IPS-15b (cell line): ENCODE data around the gene BAZ2B.

Experiments
- H3K27me3 ChIP-seq: one replicate; pipeline ENCODE4 v1.6.1; 2013; ENCODE audit warnings: low read length; ENCODE audit not compliant: control insufficient read depth, insufficient read depth
- H3K36me3 ChIP-seq: one replicate; pipeline ENCODE4 v1.6.1; 2013; ENCODE audit warnings: low read length; ENCODE audit not compliant: control insufficient read depth, insufficient read depth
- H3K4me1 ChIP-seq: one replicate; pipeline ENCODE4 v1.6.1; 2013; ENCODE audit warnings: mild to moderate bottlenecking, low read length; ENCODE audit not compliant: control insufficient read depth, insufficient read depth
- H3K4me3 ChIP-seq: one replicate; pipeline ENCODE4 v1.5.1; 2013; ENCODE audit warnings: low read depth, low read length
- H3K9ac ChIP-seq: one replicate; pipeline ENCODE4 v1.6.1; 2013; ENCODE audit warnings: low read depth, mild to moderate bottlenecking, low read length
- H3K9me3 ChIP-seq: one replicate; pipeline ENCODE4 v1.6.1; 2013; ENCODE audit warnings: mild to moderate bottlenecking, low read length; ENCODE audit not compliant: control insufficient read depth, insufficient read depth

Gene BAZ2B

DNA sequence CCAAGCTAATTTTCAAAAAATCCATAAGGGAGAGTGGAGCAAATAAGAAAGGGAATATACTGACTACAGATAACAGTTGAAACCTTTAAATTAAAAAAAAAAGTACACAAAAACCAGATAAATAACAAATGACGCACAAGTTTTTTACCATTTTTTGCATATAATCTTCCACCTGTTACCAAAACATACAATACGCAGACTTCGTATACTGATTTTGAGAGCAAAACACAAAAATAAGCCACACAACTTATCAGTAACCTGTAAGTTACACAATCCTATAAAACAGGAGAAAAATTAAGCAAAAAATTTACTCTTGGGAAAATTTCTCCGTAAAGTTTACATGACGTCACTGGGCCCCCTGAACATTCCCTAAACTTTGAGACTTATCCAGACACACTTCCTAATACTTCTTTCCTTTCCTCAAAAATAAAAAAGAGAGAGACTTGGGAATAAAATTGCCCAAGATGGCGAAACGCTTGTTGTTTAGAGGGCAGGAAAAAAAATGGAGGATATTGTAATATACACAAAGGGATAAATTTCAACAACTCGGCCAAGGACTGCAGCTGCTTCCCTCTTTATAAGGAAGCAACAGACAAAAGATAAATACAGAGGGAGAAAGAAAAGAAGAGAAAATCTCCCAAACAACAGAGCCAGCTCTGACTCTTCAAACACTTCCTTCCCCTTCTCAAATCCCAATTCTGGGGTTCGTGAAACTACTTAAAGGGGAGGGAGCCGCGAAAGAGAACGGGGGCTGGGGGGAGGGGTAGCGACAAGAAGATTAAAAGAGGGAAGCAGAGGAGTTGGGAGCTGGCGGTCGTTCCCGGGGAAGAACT is 1.6 kb downstream of the BAZ2B start:
- Histone ChIP-seq H3K36me3 (no peaks in the 10 kb centered on the region), H3K9me3 (no peaks in the 10 kb centered on the region), H3K4me3 (peak overlapping the region; percentile 77), H3K4me1 (peaks cover 15% of the 10 kb centered on the region), H3K9ac (peak overlapping the region; percentile 67), H3K27me3 (no peaks in the 10 kb centered on the region)

- Histone ChIP-seq H3K9ac (peak overlapping the region; percentile 67), H3K27me3 (no peaks in the 10 kb centered on the region), H3K36me3 (no peaks in the 10 kb centered on the region), H3K9me3 (no peaks in the 10 kb centered on the region), H3K4me1 (peaks cover 17% of the 10 kb centered on the region), H3K4me3 (peak overlapping the region; percentile 77)
Observed at GRCh38 chr2:159613651-159614285, 2.6 kb downstream of the BAZ2B start.

- Histone ChIP-seq H3K9ac (no peak overlapping the region), H3K9me3 (no peaks in the 10 kb centered on the region), H3K27me3 (no peaks in the 10 kb centered on the region), H3K36me3 (no peaks in the 10 kb centered on the region), H3K4me3 (no peak overlapping the region), H3K4me1 (peaks cover 16% of the 10 kb centered on the region)
Observed at GRCh38 chr2:159613091-159613490, 3.3 kb downstream of the BAZ2B start.

DNA sequence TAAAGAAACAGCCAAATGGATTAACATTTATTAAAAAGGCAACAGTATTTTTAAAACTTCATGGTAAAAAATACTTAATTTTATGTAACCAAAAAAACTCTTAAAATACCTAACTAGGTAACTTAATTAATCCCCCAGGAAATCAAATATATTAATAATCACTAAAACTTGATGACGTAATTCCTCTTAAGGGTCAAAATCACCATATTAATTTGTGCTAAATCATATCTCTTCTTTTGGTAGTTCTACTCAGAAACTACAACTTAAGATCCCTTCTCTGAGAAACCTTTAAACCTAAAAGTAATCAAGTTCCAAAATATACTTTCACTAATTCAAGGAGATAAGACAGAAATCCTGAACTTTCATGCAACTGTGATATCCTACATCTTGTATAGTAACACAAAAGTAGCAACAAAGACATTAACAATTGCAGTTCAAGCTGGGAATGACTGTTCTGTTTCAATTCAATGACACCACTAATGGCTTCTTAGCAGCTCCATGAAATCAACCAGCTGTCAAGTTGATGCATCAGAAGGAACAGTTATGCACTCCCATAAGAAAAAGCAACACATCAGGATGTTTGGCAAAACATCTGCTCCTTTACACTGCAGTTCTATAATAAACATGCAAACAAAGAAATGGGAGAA is 4.0 kb downstream of the BAZ2B start:
- no peaks in the 10 kb centered on the region for H3K36me3 ChIP-seq
- peak overlapping the region; percentile 0 for H3K4me3 ChIP-seq
- no peaks in the 10 kb centered on the region for H3K9me3 ChIP-seq
- peaks cover 17% of the 10 kb centered on the region for H3K4me1 ChIP-seq
- no peaks in the 10 kb centered on the region for H3K27me3 ChIP-seq
- no peak overlapping the region for H3K9ac ChIP-seq

GRCh38 chr2:159609811-159610549 is 6.4 kb downstream of the BAZ2B start:
- H3K9ac ChIP-seq = no peak overlapping the region
- no peaks in the 10 kb centered on the region for H3K9me3 ChIP-seq
- no peaks in the 10 kb centered on the region for H3K36me3 ChIP-seq
- peaks cover 27% of the 10 kb centered on the region for H3K4me1 ChIP-seq
- H3K27me3 ChIP-seq = no peaks in the 10 kb centered on the region
- H3K4me3 ChIP-seq = no peak overlapping the region

DNA sequence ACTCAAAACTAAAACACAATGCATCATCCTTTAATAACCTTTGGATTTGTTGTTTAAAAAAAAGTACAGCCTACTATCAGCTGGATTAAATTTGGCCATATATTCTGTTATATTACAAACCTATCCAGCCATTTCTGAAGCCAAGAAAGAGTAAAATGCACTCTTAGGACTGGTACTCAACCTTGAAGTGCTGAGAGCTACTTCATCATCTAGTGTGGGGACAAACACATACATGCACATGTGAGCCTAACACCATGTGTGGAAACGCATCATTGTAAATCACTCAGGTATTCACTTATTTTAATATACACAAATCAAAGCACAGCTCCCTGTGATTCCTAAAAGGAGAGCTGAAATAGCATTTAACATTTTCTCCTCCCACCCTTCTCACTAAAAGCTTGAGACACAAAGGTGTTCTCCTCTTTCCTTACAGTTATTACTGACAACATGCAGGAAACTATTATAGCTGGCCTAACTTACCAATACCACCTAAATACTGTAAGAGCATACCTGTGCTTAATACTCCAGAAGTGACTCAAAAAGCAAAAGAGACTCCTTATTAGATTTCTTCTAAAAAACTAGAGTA is 7.5 kb downstream of the BAZ2B start:
- no peaks in the 10 kb centered on the region for H3K9me3 ChIP-seq
- H3K9ac ChIP-seq = no peak overlapping the region

DNA sequence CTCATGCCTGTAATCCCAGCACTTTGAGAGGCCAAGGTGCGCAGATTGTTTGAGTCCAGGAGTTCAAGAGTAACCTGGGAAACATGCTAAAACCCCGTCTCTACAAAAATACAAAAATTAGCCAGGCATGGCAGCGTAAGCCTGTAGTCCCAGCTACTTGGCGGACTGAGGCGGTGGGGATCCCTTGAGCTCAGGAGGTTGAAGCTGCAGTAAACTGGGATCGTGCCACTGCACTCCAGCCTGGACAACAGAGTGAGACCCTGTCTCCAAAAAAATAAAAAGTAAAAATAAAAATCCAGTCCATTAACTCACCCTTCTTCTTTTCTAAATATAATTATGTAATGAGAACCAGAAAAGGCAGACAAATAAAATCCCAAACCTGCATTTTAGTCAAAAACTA is 8.2 kb downstream of the BAZ2B start:
- H3K4me1 ChIP-seq = peaks cover 27% of the 10 kb centered on the region
- H3K4me3 ChIP-seq = no peak overlapping the region
- no peaks in the 10 kb centered on the region for H3K27me3 ChIP-seq
- H3K36me3 ChIP-seq = no peaks in the 10 kb centered on the region
- H3K9me3 ChIP-seq = no peaks in the 10 kb centered on the region
- H3K9ac ChIP-seq = no peak overlapping the region

More for the DNA sequence above, 7.5 kb downstream of the BAZ2B start:
- Histone ChIP-seq H3K4me1 (peaks cover 27% of the 10 kb centered on the region), H3K27me3 (no peaks in the 10 kb centered on the region), H3K36me3 (no peaks in the 10 kb centered on the region), H3K4me3 (no peak overlapping the region)

DNA sequence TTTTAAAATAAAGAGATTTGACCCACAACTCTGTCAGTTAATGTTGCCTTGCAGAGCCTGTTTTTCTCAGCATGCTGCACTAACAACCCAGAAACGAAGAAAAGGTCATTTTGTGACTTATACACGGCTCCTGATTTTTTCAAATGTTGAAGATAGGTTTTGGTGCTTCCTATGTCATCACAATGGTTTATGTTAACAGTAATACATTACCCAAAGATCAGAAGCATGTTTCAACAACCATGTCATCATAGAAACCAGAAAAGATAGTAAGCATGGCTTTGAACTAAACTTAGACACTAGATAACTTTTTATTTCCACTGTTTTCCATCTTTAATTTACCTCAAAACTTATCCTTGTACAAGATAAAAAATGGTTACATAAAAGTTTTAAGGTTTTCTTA is 10.1 kb downstream of the BAZ2B start:
- no peak overlapping the region for H3K4me3 ChIP-seq
- no peaks in the 10 kb centered on the region for H3K9me3 ChIP-seq
- H3K9ac ChIP-seq = no peak overlapping the region
- H3K4me1 ChIP-seq = peaks cover 23% of the 10 kb centered on the region
- no peaks in the 10 kb centered on the region for H3K27me3 ChIP-seq
- no peaks in the 10 kb centered on the region for H3K36me3 ChIP-seq

DNA sequence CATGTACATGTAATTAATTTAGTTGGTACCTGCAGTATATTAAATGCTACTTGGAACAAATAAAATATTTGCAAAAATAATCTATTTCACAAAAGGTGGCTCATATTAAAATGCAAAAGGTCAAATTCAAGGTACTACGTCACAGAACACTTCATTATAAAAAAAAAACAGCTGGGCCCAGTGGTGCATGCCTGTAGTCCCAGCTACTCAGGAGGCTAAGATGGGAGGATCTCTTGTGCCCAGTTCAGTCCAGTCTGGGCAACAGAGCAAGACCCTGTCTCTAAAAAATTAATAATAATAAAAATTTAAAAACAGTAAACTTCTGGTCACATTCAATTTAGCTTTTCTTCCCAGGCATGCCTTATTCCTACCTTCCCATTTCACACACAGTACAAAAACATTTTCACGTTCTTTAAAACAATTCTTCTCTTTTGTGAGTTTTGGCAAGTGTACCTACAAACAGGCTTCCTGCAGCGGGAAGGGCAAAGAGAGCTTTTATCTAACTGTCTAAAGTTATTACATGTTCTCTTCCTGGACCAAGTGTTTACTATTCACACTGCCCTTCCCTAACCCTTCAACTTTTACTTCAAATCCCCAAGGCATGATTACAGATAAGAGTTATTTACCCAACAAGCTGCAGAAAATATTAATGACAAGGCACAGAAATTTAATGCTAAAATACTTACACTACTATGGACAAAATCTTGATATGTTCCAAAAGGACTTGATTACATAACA is 10.7 kb downstream of the BAZ2B start:
- no peaks in the 10 kb centered on the region for H3K9me3 ChIP-seq
- no peaks in the 10 kb centered on the region for H3K36me3 ChIP-seq
- H3K9ac ChIP-seq = no peak overlapping the region
- H3K4me1 ChIP-seq = peaks cover 23% of the 10 kb centered on the region
- H3K4me3 ChIP-seq = no peak overlapping the region
- H3K27me3 ChIP-seq = no peaks in the 10 kb centered on the region

DNA sequence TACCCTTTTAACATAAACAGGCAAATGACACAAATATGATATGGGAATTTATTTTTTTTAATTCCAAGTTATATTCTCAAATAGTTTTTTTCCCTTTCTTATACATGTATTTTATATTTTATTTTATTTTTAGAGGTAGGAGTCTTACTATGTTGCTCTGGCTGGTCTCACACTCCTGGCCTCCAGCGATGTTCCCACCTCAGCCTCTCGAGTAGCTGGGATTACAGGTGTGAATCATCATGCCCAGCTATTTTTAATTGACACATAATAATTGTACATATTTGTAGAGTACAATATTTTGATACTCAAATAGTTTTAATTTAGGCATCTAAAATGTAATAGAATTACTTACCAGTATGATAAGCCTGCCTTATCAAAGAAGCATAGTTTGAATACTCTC is 12.2 kb downstream of the BAZ2B start:
- Histone ChIP-seq H3K27me3 (no peaks in the 10 kb centered on the region), H3K9me3 (no peaks in the 10 kb centered on the region), H3K36me3 (no peaks in the 10 kb centered on the region), H3K9ac (no peak overlapping the region), H3K4me1 (peaks cover 14% of the 10 kb centered on the region), H3K4me3 (no peak overlapping the region)

DNA sequence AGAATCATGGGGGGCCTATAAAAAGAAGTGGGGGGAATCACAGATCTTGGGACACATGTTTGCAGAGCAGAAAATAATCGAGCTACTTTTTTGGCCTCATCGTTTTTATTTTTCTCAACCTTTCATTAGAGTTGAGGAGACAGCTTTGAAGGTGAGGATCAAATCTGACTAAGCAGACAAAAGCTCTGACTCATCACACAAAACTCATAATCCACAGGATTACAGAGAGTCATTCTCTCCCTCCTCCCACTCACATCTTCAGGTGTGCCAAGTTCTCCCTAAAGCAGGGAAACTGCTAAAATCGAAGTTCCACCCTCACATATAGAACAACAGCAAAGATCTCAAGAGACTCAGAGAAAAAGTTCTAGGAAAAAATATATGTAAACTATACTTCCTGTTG is 15.6 kb downstream of the BAZ2B start:
- Histone ChIP-seq H3K9me3 (no peaks in the 10 kb centered on the region), H3K9ac (no peak overlapping the region), H3K4me3 (no peak overlapping the region), H3K27me3 (no peaks in the 10 kb centered on the region), H3K36me3 (no peaks in the 10 kb centered on the region), H3K4me1 (no peaks in the 10 kb centered on the region)
